Stimulated activated CD8-positive, alpha-beta memory T cell treated with anti-CD3 and anti-CD28 coated beads, Interleukin-4, amount 100 ng/mL, for 24 hours (primary cell): ENCODE measurements around the gene ANTXRL.
"Not testable (repeated sequence)": the region's sequence is repeated elsewhere in the genome, so short reads cannot be mapped to it uniquely, and the experiment has no call there.

Source experiments
- DNase-seq: peaks from one replicate; pipeline ENCODE4 v3.0.0-alpha.2; 2020; ENCODE audit warnings: low read depth

ANTXRL gene

GRCh38 chr10:46286991-46287693 is at the start of gene ANTXRL:
ANTXRL (plus strand) TSS chr10:46286997; CDS start chr10:46287263, 266 bp downstream.
- DNase-seq: no peak

- DNase-seq: no peak
Observed at GRCh38 chr10:46237815-46238510, 48.8 kb upstream of the ANTXRL start.

GRCh38 chr10:46239247-46239646 is 47.5 kb upstream of the ANTXRL start:
- no peak for DNase-seq

- DNase-seq: no peak
Observed at GRCh38 chr10:46239993-46240683, 46.7 kb upstream of the ANTXRL start.

DNA sequence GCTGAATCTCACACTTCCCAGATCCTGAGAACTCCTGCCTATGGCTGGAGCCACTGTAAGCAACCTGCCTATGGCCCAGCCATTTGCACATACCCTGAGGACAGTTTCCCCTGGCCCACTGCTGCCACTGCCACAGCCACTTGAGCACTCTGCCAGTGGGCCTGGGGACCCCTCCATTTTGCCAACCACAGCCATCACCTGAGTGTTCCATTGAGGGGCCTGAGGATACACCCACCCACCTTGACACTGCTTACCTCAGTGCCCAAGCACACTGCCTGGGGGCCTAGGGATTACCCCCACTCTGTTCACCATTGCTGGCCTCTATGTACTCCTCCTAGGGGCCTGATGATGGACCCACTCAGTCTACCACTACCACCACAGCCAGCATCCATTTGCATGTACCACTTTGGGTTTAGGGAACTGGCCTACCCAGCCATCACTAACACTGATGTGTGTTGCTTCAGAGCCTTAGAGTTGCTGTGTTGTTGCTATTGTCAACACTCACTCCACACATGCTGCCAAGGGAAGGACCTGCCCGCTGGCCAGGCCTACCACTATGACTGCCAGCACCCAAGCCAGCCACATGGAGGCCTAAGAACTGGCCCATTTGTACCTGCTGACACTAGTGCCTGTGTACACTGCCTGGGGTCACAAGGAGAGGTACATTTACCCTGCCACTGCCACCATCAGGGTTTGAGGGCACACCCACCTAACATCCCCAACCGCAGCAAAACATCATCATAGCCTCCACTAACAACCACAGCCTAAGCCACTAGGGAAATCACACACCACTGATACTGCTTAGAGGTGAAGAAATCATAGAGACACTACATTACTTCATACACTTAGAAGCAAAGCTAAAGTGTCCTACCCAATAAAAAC is 45.9 kb upstream of the ANTXRL start:
- DNase-seq: no peak

GRCh38 chr10:46245381-46245900 is 41.4 kb upstream of the ANTXRL start:
- no peak for DNase-seq

- not testable (repeated sequence) for DNase-seq
Observed at GRCh38 chr10:46246400-46247180, 40.2 kb upstream of the ANTXRL start.

DNA sequence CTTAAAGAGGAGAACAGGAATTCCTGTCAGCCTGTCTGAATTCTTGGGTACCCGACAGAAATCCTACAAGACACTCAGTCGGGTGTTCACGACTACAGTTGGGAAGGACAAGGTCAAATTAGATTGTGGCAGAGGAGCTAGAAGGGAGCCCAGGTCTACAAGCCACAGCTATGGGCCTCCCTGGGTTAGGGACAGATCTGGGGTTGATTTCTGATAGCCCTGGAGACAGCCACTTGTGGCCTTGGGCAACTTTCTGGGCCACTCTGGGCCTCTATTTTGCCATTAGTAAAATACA is 39.7 kb upstream of the ANTXRL start:
- DNase-seq: no peak

DNA sequence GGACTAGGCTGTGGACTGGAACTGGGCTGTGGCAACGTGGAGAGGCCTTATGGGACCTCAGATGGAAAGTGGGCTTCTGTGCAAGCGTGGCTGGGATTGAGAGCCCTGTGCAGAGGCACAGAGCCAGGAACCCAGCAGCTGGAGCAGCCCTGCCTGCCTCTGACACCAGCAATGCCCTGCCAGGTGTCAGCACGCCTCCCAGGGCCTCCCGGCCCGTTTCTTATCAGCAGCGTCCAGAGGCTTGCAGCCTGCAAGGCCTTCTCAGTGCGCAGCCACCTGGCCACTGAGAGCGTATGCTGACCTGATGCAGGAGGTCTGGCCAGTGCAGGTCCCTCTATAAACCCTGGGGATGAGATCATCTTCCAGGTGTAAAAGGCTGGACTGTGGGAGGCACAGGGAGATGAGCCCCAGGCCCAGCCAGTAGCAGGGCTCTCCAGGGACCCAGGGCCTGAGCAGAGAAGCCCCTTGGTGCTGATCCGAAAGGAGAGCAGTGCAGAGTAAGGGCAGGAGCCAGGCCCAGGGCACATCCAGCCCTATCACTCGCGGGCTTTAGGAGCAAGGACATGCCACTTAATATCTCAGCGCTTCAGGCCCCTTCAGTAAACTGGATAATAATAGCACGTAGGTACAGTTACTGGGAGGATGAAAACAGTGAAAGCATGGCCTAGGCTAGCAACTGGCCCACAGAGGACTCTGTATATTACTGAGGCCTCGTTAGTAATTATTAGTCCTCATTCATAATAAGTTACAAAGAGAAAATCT is 38.8 kb upstream of the ANTXRL start:
- no peak for DNase-seq

GRCh38 chr10:46248651-46249146 is 38.1 kb upstream of the ANTXRL start:
- no peak for DNase-seq

DNA sequence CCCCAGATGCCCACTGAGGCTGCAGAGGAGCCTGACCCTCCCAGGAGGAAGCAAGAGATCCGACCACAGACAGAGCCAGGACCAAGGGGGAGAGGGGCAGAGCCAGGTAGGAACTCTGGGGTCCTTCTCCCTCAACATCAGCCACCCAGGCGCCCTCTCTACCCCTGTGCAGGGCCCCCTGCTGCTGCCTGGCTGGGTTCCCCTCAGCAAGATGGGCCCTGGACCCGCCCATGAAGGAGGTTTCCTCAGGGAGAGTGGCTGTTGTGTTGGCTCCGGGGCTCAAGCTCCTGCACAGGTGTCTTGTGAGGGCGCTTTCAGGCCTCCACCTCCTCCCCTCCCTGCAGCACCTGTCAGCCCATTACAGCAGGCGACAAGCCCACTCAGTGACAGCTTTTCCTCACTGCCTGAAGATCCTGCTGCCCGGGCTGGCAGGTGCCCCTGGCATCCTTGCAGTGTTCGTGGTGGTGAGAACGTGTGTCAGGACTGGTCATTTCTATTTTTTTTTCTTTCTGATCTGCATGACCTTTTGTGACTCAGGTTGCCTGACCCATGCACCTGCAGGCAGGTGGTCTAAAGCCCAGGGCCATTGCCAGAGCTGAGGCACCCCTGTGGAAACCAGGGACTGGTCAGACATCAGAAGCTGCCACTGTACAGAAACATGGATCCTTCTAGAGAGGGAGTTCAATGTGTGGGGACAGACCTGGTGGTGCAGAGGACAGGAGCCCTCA is 37.0 kb upstream of the ANTXRL start:
- DNase-seq: not testable (repeated sequence)

GRCh38 chr10:46250481-46250880 is 36.3 kb upstream of the ANTXRL start:
- no peak for DNase-seq

DNA sequence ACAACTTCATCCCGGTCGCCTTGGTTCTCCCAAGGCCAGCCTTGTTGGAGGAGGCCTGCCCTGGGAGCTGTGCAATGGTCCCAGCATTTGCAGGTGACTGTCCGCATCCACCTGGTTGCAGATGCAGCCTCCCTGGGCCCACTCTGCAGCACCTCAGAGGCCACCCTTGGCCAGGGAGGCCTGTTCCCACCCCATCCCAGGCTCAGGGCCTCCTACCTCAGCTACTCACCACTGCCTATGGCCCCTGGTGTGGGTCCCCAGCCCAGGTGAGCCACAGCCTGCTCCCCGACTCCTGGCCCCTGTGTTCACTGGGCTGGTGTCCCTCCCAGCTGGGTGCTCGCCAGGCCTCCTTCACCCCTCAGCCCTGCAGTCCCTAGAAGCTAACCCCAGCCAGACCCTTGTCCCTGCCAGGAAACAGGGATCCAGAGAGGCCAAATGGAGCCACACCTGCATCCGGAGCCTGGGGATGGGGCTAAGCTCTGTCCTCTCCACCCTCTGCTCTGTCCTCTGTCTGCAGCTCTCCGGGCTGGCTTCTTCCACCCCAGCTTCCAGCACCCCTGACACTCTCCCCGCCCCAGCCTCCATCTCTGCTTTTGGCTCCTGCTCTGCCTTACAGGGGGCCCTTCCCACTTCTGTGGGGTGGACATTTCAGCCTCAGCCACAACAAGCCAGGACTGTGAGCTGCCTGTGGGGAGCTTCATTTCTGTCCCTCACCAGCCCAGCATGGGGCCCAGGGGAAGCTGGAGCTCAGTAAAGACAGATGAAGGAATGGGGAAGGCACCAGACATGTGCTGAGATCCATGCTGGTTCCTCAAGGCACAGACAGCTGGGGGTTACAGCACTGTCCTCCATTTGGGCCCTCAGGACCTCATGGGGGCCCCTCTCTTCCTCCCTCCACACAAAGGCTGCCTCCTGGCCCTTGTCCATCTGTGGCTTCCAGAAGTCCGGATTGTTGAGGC is 35.6 kb upstream of the ANTXRL start:
- DNase-seq: no peak

- DNase-seq: no peak
Observed at GRCh38 chr10:46251857-46252847, 34.6 kb upstream of the ANTXRL start.

GRCh38 chr10:46253076-46254006 is 33.5 kb upstream of the ANTXRL start:
- no peak for DNase-seq

- no peak for DNase-seq
Observed at GRCh38 chr10:46254007-46254383, 32.8 kb upstream of the ANTXRL start.
